ENCODE results near the gene PXDN. TPM values are rescaled to one million over a fixed set of nuclear protein-coding genes. Genes with fewer than 3 reads are reported as not detected.
A peak's percentile ranks its signal among the peaks of the same experiment; 100 is the strongest.

Gene PXDN
- total RNA-seq, 4 donors from 2014 or later: 0.72 to 10.9 (median 5.9) TPM

DNA sequence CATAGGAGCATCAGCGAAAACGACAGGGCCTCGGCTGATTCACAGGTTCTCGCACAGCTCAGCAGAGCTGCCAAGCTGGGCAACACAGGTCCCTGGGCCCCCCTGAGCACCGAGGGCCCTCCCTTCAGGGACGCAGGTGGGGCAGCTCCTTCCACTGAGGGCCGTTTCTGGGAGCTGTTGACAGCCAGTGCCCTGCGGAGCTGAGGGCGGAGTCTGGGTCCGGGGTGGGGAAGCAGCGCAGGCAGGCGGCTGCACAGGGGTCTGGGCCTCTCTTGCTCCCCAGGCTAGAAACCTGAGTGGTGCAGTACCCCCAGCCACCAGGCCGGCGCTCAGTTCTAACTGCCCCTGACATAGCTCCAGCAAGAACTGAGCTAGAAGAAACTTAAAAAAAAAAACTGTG lies 65.7 kb downstream of the PXDN start:
- TF ChIP-seq CTCF (IDR thresholded peaks at IDR 0.05): no peak
- TF ChIP-seq POLR2A (IDR thresholded peaks at IDR 0.05): no peak
- H3K4me3 ChIP-seq: no peak overlapping the region
- intact Hi-C loops (cut with DNase I): no loop called here
- H3K27ac ChIP-seq: no peak overlapping the region
- no peaks in the 10 kb centered on the region for H3K27me3 ChIP-seq
- H3K4me1 ChIP-seq: peaks cover 0 to 4% (median 0%) of the 10 kb centered on the region in 3 donors
- peaks cover 0 to 47% (median 7%) of the 10 kb centered on the region in 3 donors for H3K36me3 ChIP-seq
- WGBS, 2 donors: 89 to 96% methylated on average over 6 to 8 of the region's 14 CpGs
- no peaks in the 10 kb centered on the region for H3K9me3 ChIP-seq
- DNase-seq: no peak

GRCh38 chr2:1677821-1678165 lies 66.5 kb downstream of the PXDN start:
- 83 to 95% methylated on average over 11 of the region's 12 CpGs for WGBS, 2 donors
- H3K36me3 ChIP-seq: peaks cover 0 to 55% (median 9%) of the 10 kb centered on the region in 3 donors
- intact Hi-C loops (cut with DNase I): no loop called here
- peaks cover 0 to 4% (median 0%) of the 10 kb centered on the region in 3 donors for H3K4me1 ChIP-seq
- no peak overlapping the region for H3K4me3 ChIP-seq
- no peaks in the 10 kb centered on the region for H3K9me3 ChIP-seq
- TF ChIP-seq CTCF (IDR thresholded peaks at IDR 0.05): no peak
- no peak for TF ChIP-seq POLR2A (IDR thresholded peaks at IDR 0.05)
- H3K27me3 ChIP-seq: no peaks in the 10 kb centered on the region
- DNase-seq: no peak
- H3K27ac ChIP-seq: no peak overlapping the region

DNA sequence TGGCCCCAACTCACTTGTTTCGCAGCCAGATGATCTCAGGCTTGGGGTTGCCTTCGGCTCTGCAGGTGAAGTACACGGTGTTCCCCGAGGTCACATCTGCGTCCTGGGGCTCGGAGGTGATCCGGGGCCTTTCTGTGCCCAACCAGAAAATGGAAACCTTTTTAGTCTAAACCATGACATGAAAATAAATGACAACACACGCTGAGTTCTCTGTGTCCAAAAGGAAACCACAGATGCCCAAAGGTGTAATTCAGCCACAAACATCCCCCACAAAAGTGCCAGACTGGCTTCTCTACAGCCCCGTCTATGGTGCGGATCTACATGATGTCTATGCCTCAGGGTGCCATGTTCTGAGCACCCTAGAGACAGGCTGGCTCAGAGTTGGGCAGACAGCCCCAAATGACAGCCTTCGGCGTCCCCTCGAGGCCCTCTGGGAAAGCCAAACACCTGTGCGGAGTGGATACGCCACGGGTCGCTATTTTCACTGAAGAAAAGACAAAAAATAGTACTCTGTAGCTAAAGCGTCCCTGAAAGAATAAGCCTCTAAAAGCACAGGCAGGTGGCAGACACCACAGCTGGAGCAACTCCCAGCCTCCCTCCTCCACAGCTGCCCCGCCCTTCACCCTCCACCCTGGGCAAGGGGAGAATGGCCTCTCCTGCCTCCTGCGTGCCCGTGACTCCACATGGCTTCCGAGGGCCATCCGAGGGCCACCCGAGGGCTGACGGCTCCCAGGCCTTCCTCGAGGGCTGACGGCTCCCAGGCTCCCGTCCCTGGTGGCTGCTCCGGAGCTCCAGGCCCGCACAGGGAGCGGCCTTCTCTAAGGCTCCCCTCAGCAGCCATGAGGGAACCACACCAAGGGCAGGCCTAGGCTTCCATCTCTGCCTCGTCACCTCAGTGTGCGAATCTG lies 67.1 kb downstream of the PXDN start:
- Histone ChIP-seq H3K27ac (no peak overlapping the region), H3K4me1 (peaks cover 0 to 4% (median 0%) of the 10 kb centered on the region in 3 donors), H3K36me3 (peaks cover 0 to 57% (median 15%) of the 10 kb centered on the region in 3 donors), H3K4me3 (no peak overlapping the region), H3K27me3 (no peaks in the 10 kb centered on the region), H3K9me3 (no peaks in the 10 kb centered on the region)
- DNase-seq: no peak
- intact Hi-C loops (cut with DNase I): no loop called here
- TF ChIP-seq POLR2A (IDR thresholded peaks at IDR 0.05): no peak
- TF ChIP-seq CTCF (IDR thresholded peaks at IDR 0.05): no peak
- 90 to 96% methylated on average over 13 to 19 of the region's 33 CpGs for WGBS, 2 donors

DNA sequence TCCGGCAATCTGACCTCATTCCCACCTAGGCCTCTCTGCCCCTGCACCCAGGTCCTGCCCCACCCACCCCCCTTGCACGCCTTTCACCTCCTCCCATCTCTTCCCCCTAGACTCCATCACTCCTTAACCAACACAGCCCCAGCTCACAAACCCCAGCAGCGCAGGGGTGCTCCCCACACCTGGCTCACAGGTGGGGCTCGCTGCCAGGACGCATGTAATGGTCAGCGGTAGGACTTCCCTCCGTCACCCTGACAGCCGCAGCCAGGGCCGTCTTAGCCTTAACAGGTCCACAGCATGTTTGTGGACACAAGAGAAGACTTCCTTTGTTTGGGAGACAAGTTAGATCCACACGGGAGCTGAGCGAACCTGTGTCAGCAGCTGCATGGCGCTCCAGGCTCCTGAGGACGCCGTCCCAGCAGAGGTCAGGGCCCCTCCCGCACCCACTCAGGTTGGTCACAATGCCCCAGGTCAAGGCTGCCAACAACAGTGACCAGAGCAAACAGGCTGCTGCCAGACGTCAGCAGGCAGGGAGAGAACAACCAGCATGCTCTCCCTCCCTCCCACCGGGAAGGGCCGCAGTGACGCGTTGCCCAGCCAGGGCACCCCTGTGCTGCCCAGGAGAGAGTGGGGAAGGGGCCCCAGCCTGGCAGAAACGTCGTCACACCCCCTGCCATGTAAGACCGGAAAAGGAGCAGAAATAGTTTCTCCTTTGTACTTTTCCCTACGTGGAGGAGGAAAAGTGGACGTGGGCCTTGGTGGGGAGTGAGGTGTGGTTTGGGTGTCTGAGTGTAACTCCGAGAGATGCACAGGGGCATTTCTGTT lies 68.0 kb downstream of the PXDN start:
- no peak for TF ChIP-seq POLR2A (IDR thresholded peaks at IDR 0.05)
- TF ChIP-seq CTCF (IDR thresholded peaks at IDR 0.05): no peak
- H3K27ac ChIP-seq: peak overlapping the region in 3 of 4 donors; percentile 9 to 74 (median 42)

More for the DNA sequence above, 68.0 kb downstream of the PXDN start:
- intact Hi-C loops (cut with DNase I): no loop called here
- 86 to 97% methylated on average over 9 to 15 of the region's 26 CpGs for WGBS, 2 donors
- no peaks in the 10 kb centered on the region for H3K9me3 ChIP-seq
- H3K27me3 ChIP-seq: no peaks in the 10 kb centered on the region
- no peak for DNase-seq
- H3K36me3 ChIP-seq: peaks cover 0 to 52% (median 15%) of the 10 kb centered on the region in 3 donors
- peaks cover 0 to 4% (median 0%) of the 10 kb centered on the region in 3 donors for H3K4me1 ChIP-seq
- H3K4me3 ChIP-seq: no peak overlapping the region

All from esophagus squamous epithelium (tissue), 5 donors.